HG03066 (cell line): ENCODE results near the gene OR4P4.

ENCODE experiments used
- ATAC-seq: cut with Tn5 transposase; IDR thresholded peaks from one replicate; pipeline ENCODE4 v1.9.1; 2021; ENCODE audit warnings: low read depth; ENCODE audit not compliant: unreplicated experiment

Gene OR4P4

GRCh38 chr11:55634813-55635212, at the start of gene OR4P4:
TSS of gene OR4P4 (plus strand) at chr11:55635113.
- no peak for ATAC-seq

DNA sequence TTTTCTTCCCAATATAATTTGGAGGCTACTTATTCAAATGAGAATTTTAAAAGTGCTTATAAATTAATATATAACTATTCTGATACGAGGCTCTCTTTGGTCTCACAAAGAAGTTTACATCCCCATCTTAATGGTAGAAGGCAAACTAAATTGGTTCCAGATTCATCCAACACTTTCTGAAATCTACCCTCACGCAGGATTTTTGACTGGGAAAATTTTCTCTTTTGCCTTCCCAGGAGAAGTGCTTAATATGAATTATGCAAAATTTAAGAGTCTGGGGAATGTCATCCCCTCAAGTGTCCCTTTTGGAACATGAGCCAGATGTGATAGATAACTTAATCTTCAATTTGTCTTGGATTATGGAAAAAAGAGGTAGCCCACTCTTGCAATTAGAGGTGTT, 27.4 kb upstream of the OR4P4 start, which contains the start of gene OR4C11:
Gene OR4C11 (minus strand): TSS at position 101 of the 400 bp plus-strand sequence. CDS start 3,272 bp downstream, outside the sequence.
- ATAC-seq: no peak

- no peak for ATAC-seq
Measured at GRCh38 chr11:55624531-55624930, 10.4 kb upstream of the OR4P4 start.

DNA sequence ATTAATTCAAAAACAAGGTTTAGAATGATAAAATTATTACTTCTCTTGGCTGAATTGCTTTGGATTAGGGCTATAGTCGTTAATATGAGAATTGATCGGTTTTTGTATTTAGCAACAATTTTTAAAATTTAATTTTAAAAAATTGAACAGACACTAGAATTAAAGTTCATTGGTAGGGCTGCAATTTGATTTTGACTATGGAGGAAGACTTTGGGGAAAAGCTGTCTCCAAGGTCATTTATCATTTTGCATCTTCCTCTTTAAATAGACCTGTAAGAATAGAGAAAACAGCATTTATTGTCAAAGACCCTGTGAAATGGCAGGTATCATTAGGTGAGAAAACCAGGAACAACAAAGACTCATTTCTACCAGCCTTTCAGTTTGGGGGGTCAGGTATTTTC, 13.1 kb downstream of the OR4P4 start, which contains the start of gene OR4S2:
Gene OR4S2 (plus strand): TSS at position 301 of the 400 bp plus-strand sequence. CDS start 2,577 bp downstream, outside the sequence.
- no peak for ATAC-seq

DNA sequence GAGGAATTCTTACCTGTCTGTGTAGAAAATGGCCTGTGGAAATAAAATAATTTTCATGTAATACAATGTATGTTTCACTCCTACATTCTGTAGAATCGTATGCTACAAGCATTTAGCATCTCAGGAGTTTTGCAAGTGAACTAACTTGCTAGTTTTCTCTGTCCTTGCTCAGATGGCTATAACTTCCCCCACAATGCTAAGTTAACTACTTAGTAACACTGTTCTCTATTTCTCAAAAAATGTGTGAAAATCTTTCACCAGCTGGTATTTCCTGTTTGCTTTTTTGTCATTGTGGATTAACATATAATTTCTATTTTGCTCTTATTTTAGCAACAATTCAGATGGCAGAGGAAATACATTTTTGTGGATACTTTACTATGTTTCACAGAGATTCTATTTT, 17.6 kb downstream of the OR4P4 start:
- no peak for ATAC-seq

DNA sequence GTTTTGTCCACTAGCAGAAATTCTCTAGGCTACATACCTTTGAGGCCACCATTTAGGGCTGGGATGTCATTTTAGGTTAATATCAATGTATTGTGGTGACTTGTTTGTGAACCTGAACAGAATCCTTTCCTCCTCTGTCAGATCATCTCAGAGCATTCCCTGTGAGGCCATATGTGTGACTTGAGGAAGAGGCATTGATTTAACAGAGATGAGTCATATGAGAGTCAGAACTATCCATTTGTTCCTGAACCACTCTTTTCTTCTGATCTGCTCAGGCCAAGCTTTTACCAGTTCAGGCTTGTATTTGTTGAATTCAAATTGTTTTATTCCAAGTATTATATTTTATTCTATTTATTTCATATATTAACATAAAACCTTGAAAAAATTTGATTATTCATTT, 20.2 kb downstream of the OR4P4 start:
- ATAC-seq: no peak

DNA sequence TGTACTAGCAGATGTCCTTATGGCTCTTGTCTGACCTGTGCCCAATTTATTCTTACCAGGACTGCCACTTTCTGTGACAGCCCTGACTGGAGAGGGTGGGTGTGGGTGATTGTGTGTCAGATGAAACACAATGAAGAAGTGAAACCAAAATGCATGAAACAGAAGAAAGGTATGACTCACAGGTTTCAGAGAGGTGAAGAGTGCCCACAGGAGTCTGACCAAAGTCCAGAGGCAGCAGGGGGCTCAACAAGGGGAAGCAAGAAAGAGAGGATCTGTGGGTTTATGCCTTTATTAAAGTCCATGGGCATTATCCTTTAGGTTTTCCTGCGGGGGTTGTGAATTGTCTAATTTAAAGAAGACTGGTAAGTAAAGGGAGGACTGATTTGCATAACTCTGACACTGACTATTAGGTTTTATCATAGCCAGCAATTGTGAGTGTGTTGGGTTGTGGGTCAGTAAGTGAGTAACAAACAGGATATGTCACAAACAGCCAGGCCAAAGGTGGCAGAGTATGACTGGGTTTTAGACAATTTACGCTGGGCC, 23.2 kb downstream of the OR4P4 start:
- ATAC-seq: peak; percentile 93

DNA sequence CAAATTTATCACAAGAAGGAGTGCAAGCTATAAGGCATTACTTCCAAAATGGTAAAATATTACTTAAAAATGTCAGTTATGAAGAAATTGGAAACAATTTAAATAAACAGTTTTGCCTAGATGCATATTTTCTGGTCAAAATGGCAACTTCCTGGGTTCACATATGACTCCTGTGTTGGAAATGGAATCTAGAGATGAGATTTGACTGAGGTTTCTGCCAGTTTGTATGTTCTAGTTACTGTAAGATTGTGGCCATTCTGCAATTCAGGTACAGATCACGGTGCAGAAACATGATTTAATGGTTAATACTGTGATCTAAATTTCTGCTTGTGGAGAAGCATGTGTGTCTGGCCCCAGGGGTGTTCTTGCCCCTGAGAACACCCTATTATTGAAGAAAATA, 23.7 kb downstream of the OR4P4 start:
- ATAC-seq: peak; percentile 21

GRCh38 chr11:55661901-55662300, 27.0 kb downstream of the OR4P4 start, which contains the start of gene OR4C6:
TSS of gene OR4C6 (plus strand) at chr11:55662201. CDS start at chr11:55665167, 2,966 bp downstream.
- no peak for ATAC-seq

DNA sequence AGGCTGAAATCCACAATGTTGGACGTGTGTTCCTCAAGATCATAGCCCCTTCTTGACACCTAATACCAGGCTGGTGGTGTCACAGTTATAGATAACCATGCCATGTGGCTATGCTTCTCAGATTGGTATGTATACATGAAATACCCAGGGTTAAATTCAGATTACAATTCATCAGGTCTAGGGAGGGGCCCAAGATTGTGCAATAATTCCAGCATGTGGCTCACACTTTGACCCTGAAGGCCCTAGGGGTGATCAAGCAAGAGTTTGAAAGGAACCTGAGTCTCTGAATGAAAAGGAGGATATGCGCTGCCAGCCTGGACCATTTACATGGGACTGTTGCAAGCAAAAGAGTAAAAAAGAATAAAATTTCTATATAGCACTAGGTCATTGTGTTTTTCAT, 34.5 kb downstream of the OR4P4 start:
- ATAC-seq: no peak

DNA sequence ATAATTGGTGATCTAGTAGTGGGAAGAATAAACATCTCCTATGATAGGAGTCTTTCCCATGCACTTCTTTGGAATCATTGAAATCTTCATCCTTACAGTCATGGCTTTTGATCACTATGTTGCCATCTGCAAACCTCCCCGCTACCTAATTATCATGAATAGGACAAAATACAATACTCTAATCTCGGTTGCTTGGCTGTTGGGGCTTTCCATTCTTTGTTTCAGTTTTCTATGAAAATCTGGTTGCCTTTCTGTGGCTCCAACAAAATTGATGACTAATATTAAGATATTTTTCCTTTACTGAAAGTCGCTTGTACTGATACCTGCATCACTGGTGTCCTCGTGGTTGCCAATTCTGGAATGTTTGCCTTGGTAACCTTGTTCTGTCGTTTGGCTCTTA, 38.9 kb downstream of the OR4P4 start:
- no peak for ATAC-seq
